ENCODE results near the gene TSSK6.
A peak's percentile ranks its signal among the peaks of the same experiment; 100 is the strongest.

The TSSK6 gene

DNA sequence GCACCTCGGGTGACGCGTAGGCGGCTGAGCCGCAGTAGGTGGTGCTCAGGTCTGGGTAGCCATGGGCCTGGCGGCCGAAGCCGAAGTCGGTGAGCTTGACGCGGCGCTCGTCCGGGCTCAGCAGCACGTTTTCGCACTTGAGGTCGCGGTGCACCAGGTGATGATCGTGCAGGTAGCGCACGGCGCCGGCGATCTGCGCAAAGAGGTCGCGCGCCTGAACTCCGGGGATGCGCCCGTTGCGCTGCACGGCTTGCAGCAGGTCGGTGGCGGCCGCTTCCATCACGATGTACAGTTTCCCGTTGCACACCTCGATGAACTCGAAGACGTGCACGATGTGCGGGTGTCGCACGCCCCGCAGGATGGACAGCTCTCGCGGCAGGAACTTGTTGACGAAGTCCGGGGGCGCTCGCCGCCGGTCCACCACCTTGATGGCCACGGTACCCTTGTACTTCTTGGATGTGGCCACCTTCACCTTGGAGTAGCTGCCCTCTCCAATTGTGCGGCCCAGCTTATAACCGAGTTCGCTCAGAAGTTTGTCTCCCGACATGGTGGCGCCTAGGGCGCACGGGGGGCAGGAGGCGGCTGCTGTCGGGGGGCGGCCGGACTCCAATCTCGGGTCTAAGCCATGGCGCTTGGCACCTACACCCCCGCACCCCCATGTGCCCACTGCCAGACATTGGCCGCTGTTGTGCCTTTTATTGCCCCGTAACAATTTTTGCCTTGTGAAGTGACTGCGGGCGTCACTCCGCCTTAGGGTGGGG lies at the start of gene TSSK6:
Gene TSSK6, minus strand, starts transcription at position 668 of the 761 bp plus-strand sequence. Its CDS starts 121 bp downstream, at position 547.
- Histone ChIP-seq H3K79me2 (ENCODE audit: control insufficient read depth, insufficient read depth, low read length, unreplicated experiment) (peaks cover 25% of the 10 kb centered on the region), H3K27ac (ENCODE audit: low read depth, low read length) (peak within 1 kb of the TSS; percentile 47), H3K27me3 (ENCODE audit: insufficient read depth, low read length) (no peaks in the 10 kb centered on the region), H3K4me3 (ENCODE audit: low read depth, low read length) (peak within 1 kb of the TSS; percentile 97), H3K4me1 (ENCODE audit: control insufficient read depth, insufficient read depth, low read length, unreplicated experiment) (peaks cover 5% of the 10 kb centered on the region), H2AFZ (ENCODE audit: low read length, unreplicated experiment) (peak within 1 kb of the TSS; percentile 85), H3K36me3 (ENCODE audit: insufficient read depth, low read length) (no peaks in the 10 kb centered on the region)

DNA sequence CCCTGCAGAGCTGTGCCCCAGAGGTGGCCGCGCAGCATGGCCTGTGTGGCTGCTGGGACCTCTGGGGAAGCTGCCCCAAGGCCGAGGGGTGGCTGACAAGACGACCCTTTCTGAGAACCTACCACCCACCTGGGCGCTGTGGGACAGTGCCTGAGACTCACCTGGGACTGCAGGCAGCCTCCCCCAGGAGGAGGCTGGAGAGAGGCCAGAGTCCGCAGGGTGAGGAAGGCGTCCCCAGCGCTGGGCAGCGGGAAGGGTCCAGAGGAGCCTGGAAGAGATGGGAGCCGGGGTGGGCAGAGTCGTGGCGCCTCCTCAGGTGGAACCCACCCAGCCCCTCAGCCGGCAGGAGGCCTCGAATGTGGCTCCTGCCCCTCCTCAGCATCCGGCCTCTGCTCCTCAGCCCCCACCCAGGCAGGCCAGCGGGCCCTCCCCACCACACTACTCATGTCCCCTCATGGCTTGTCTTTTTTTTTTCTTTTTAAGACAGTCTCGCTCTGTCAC lies 48.0 kb upstream of the TSSK6 start:
- H3K36me3 ChIP-seq (ENCODE audit: insufficient read depth, low read length) = no peaks in the 10 kb centered on the region
- no peak overlapping the region for H3K27ac ChIP-seq (ENCODE audit: low read depth, low read length)
- H3K27me3 ChIP-seq (ENCODE audit: insufficient read depth, low read length) = no peaks in the 10 kb centered on the region
- H3K4me1 ChIP-seq (ENCODE audit: control insufficient read depth, insufficient read depth, low read length, unreplicated experiment) = no peaks in the 10 kb centered on the region
- no peaks in the 10 kb centered on the region for H3K79me2 ChIP-seq (ENCODE audit: control insufficient read depth, insufficient read depth, low read length, unreplicated experiment)
- no peak overlapping the region for H2AFZ ChIP-seq (ENCODE audit: low read length, unreplicated experiment)
- no peak overlapping the region for H3K4me3 ChIP-seq (ENCODE audit: low read depth, low read length)

DNA sequence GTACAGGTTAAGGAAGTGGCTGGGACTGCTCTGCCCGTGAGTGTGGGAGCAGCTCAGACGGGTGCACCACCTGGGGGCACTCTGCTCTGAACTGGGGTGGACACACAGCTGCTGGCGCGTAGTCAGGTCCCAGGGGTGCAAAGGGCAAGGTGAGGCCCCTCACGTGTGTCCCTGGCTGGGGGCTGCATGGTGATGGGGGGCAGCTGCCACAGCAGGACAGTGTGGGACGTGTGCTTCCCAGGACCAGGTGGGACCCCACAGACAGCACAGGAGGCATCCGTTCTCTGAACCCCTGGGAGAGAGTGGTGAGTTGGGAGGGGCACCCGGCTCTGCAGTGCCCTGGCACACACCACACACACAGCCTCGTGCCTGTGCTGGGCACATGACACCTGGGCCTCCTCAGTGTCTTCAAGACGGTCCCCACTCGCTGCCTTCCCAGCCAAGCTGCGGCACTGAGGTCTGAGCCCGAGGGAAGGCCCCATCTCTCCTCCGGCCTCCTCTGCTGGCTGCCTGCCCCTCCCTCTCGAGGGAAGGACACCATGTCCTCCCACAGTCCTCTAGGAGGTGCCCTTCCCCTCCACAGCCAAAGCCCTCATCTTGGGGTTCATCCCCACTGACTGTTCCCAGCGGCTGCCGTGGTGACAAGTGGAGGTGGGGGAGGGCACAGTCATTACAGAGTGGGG lies 47.5 kb upstream of the TSSK6 start:
- no peaks in the 10 kb centered on the region for H3K27me3 ChIP-seq (ENCODE audit: insufficient read depth, low read length)
- no peak overlapping the region for H2AFZ ChIP-seq (ENCODE audit: low read length, unreplicated experiment)
- no peaks in the 10 kb centered on the region for H3K4me1 ChIP-seq (ENCODE audit: control insufficient read depth, insufficient read depth, low read length, unreplicated experiment)
- H3K4me3 ChIP-seq (ENCODE audit: low read depth, low read length) = no peak overlapping the region
- no peaks in the 10 kb centered on the region for H3K79me2 ChIP-seq (ENCODE audit: control insufficient read depth, insufficient read depth, low read length, unreplicated experiment)
- H3K36me3 ChIP-seq (ENCODE audit: insufficient read depth, low read length) = no peaks in the 10 kb centered on the region
- H3K27ac ChIP-seq (ENCODE audit: low read depth, low read length) = no peak overlapping the region

DNA sequence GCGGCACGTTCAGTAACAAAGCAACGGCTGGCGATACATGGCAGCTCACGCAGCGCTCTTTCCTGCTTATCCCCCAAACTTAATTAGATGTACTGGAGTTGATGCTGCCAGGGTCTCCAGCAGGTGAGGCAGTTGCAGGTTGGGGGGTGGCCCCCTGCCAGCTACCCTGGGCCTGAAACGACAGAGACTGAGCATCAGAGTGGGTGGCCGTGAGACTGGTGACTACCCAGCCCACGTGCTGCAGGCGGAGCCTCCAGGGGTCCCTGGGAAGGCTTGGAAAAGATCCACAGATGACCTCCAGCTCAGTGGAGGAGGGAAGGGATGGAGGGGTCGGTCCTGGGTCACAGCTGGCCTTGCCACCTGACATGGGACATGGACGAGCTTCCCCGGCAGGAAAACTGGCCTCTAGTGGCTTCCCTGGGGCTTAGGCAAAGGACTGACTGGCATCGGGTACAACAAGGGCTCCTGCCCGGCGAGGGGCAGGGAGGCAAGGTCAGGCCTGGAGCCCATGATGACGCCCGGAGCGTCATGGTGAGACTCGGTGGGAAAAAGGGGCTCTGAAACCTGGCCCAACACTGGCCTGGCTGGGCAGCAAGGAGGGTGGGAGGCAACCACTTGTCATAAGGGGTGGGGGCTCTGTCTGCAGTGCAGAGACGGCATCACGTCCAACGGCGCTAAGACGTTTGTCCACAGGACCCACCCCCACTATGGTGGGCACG lies 46.8 kb upstream of the TSSK6 start:
- H3K4me3 ChIP-seq (ENCODE audit: low read depth, low read length) = no peak overlapping the region
- no peaks in the 10 kb centered on the region for H3K27me3 ChIP-seq (ENCODE audit: insufficient read depth, low read length)
- no peaks in the 10 kb centered on the region for H3K36me3 ChIP-seq (ENCODE audit: insufficient read depth, low read length)
- H3K27ac ChIP-seq (ENCODE audit: low read depth, low read length) = no peak overlapping the region
- H3K4me1 ChIP-seq (ENCODE audit: control insufficient read depth, insufficient read depth, low read length, unreplicated experiment) = no peaks in the 10 kb centered on the region
- H3K79me2 ChIP-seq (ENCODE audit: control insufficient read depth, insufficient read depth, low read length, unreplicated experiment) = no peaks in the 10 kb centered on the region
- no peak overlapping the region for H2AFZ ChIP-seq (ENCODE audit: low read length, unreplicated experiment)

DNA sequence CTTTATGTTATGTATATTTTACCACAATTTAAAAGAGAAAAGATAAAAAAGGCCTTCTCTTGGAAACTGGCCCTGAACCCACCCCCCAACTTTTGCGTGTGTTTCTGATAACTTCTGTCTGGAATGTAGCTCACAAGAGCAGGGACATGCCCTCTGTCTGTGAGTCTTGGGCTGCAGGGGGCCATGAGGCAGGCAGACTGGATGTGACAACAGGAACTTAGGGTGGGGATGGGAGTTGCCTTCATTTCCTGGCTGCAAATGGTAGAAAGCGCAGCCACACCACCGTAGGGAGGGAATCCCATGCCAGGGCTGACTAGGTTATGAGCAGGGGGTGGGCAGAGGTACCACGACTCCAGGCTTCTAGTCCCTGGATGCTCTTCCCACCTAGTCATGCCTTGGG lies 44.6 kb upstream of the TSSK6 start:
- H3K27ac ChIP-seq (ENCODE audit: low read depth, low read length) = no peak overlapping the region
- H2AFZ ChIP-seq (ENCODE audit: low read length, unreplicated experiment) = no peak overlapping the region
- no peaks in the 10 kb centered on the region for H3K36me3 ChIP-seq (ENCODE audit: insufficient read depth, low read length)
- no peaks in the 10 kb centered on the region for H3K27me3 ChIP-seq (ENCODE audit: insufficient read depth, low read length)
- H3K4me3 ChIP-seq (ENCODE audit: low read depth, low read length) = no peak overlapping the region
- H3K4me1 ChIP-seq (ENCODE audit: control insufficient read depth, insufficient read depth, low read length, unreplicated experiment) = no peaks in the 10 kb centered on the region
- no peaks in the 10 kb centered on the region for H3K79me2 ChIP-seq (ENCODE audit: control insufficient read depth, insufficient read depth, low read length, unreplicated experiment)

DNA sequence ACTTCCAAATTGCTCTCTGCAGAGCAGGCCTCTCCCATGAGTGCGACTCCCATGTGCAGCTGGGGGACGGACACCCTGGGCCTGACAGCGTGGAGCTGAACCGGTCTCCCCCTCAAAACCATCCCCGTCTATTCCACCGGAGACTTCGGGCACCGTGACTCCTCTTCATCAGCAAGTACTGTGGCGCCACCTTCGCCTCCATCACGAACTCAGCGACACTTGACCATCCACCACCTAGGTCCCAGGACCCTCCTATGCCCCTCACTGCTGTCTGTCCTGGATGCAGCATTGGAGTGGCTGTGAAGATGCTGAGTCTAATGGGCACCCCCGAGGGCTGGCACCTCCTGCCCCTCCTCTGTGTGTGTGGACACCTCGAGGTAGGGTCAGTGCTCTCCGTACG lies 43.3 kb upstream of the TSSK6 start:
- Histone ChIP-seq H3K79me2 (ENCODE audit: control insufficient read depth, insufficient read depth, low read length, unreplicated experiment) (no peaks in the 10 kb centered on the region), H3K27me3 (ENCODE audit: insufficient read depth, low read length) (no peaks in the 10 kb centered on the region), H3K4me3 (ENCODE audit: low read depth, low read length) (no peak overlapping the region), H3K36me3 (ENCODE audit: insufficient read depth, low read length) (no peaks in the 10 kb centered on the region), H3K27ac (ENCODE audit: low read depth, low read length) (no peak overlapping the region), H2AFZ (ENCODE audit: low read length, unreplicated experiment) (no peak overlapping the region), H3K4me1 (ENCODE audit: control insufficient read depth, insufficient read depth, low read length, unreplicated experiment) (no peaks in the 10 kb centered on the region)

DNA sequence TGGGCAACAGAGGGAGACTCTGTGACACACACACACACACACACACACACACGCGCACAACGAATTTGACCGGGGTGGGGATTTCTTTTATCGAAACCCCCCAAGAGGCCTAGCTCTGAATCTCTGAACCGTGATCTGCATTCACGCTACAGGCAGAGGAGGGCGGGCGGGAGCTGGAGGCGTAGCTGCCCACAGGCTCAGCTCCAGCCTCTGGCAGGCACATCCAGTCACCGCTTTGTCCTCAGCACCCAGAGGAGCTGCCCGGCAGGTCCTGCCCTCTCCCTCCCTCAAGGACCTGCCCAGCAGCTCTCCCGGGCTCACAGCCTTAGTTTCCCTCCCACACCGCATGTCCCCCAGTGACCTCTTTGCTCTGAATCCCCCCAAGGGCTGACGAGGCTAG lies 42.7 kb upstream of the TSSK6 start:
- Histone ChIP-seq H3K4me3 (ENCODE audit: low read depth, low read length) (no peak overlapping the region), H3K79me2 (ENCODE audit: control insufficient read depth, insufficient read depth, low read length, unreplicated experiment) (no peaks in the 10 kb centered on the region), H3K27ac (ENCODE audit: low read depth, low read length) (no peak overlapping the region), H3K4me1 (ENCODE audit: control insufficient read depth, insufficient read depth, low read length, unreplicated experiment) (no peaks in the 10 kb centered on the region), H3K36me3 (ENCODE audit: insufficient read depth, low read length) (no peaks in the 10 kb centered on the region), H3K27me3 (ENCODE audit: insufficient read depth, low read length) (no peaks in the 10 kb centered on the region), H2AFZ (ENCODE audit: low read length, unreplicated experiment) (no peak overlapping the region)

DNA sequence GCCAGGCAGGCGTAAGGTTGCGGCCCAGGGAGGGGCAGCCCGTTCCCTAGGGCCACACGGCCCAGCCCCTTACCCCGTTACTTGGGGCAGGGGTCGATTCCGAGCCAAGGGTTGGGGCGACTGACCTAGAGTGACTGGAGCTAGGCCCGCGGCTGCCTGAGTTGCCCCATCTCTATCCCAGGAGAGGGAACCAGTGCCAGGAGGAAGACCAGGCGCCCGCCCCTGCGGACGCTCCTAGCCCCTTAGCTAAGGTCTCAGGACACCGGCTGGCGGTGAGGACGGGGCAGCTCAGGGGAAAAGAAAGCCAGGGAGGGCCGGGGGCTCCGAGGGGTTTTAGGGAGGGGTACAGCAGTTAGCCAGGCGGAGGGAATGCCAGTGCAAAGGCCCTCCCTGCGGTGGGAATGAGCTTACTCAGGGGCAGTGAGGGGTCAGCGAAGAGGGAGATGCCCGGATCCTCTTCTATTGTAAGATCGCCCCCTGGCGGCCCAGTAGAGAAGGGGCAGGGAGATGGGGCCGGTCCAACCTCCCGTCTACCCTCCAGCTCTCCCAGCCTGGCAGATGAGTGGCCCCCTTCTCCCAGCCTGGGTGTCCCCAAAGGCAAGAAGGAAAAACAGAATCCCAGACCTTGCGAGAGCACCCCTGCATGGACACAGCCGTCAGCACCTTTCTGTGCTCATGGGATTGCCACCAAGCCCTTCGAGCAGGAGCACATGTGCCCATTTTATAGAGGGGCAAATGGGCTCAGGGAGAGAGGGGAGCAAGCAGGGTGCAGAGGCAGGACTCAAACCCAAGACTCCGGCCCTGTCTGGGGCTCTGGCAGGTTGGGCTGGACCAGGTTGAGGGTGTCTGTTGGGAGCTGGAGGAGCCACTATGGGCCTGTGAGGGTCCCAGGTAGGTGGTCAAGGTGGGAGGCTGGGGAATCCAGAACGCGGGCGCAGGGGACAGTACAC lies 39.0 kb upstream of the TSSK6 start:
- Histone ChIP-seq H2AFZ (ENCODE audit: low read length, unreplicated experiment) (no peak overlapping the region), H3K27ac (ENCODE audit: low read depth, low read length) (no peak overlapping the region), H3K36me3 (ENCODE audit: insufficient read depth, low read length) (no peaks in the 10 kb centered on the region), H3K27me3 (ENCODE audit: insufficient read depth, low read length) (no peaks in the 10 kb centered on the region), H3K4me1 (ENCODE audit: control insufficient read depth, insufficient read depth, low read length, unreplicated experiment) (no peaks in the 10 kb centered on the region), H3K4me3 (ENCODE audit: low read depth, low read length) (no peak overlapping the region), H3K79me2 (ENCODE audit: control insufficient read depth, insufficient read depth, low read length, unreplicated experiment) (no peaks in the 10 kb centered on the region)

DNA sequence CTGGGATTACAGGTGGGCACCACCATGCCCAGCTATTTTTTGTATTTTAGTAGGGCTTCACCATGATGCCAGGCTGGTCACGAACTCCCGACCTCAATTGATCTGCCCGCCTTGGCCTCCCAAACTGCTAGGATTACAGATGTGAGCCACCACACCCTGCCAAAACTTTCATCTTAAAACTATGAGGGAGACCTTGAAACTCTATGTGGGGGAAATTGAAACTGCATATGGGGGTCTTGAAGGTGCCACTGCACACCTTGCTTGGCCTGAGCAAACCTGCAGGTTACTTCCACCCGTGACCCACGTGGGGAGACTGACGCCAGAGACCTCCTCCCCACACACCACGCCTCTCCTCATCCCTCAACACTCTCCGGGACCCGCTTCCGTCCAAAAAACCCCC lies 38.3 kb upstream of the TSSK6 start:
- no peaks in the 10 kb centered on the region for H3K4me1 ChIP-seq (ENCODE audit: control insufficient read depth, insufficient read depth, low read length, unreplicated experiment)
- H3K27me3 ChIP-seq (ENCODE audit: insufficient read depth, low read length) = no peaks in the 10 kb centered on the region
- H3K27ac ChIP-seq (ENCODE audit: low read depth, low read length) = no peak overlapping the region
- no peaks in the 10 kb centered on the region for H3K36me3 ChIP-seq (ENCODE audit: insufficient read depth, low read length)
- H3K4me3 ChIP-seq (ENCODE audit: low read depth, low read length) = no peak overlapping the region
- no peak overlapping the region for H2AFZ ChIP-seq (ENCODE audit: low read length, unreplicated experiment)
- H3K79me2 ChIP-seq (ENCODE audit: control insufficient read depth, insufficient read depth, low read length, unreplicated experiment) = no peaks in the 10 kb centered on the region

DNA sequence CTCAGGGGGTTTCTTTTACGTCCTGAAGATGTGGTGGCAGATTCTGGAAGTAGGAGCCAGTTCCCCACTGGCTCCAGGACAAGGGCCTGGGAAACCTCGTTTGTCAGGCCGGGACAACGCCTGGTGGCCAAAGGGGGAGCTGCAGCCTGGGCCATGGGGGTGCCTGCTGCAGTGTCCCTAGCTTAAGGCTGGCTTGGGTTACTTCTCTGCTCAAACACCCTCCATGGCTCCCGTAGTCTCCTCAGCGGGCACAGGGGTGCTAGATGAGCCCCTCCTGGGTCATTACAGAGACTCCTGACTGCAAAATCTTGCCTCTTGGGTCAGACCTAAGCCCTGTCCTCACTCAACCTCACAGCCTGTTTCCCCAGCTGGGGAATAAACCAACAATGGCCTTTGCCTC lies 37.5 kb upstream of the TSSK6 start:
- Histone ChIP-seq H2AFZ (ENCODE audit: low read length, unreplicated experiment) (no peak overlapping the region), H3K36me3 (ENCODE audit: insufficient read depth, low read length) (no peaks in the 10 kb centered on the region), H3K4me1 (ENCODE audit: control insufficient read depth, insufficient read depth, low read length, unreplicated experiment) (no peaks in the 10 kb centered on the region), H3K4me3 (ENCODE audit: low read depth, low read length) (no peak overlapping the region), H3K79me2 (ENCODE audit: control insufficient read depth, insufficient read depth, low read length, unreplicated experiment) (no peaks in the 10 kb centered on the region), H3K27ac (ENCODE audit: low read depth, low read length) (no peak overlapping the region), H3K27me3 (ENCODE audit: insufficient read depth, low read length) (no peaks in the 10 kb centered on the region)

Data from ACC112 (cell line).